Right renal pelvis (tissue), 4 donors: ENCODE data around the gene RBMS3. TPM values are rescaled to one million over a fixed set of nuclear protein-coding genes. Genes with fewer than 3 reads are reported as not detected.

ENCODE experiments used
- DNase-seq, 4 donors: peaks; one replicate each; pipeline ENCODE4 v3.0.0-alpha.2; 2013; ENCODE audit warnings: low read depth in 4 of 4, low spot score in 3 of 4, missing footprints in 1 of 4
- polyA plus RNA-seq, 4 donors: library from polyadenylated mRNA; unstranded; fragments of 120-200 nt; gene quantifications; one replicate each; pipeline ENCODE4 v1.2.1, GENCODE V29; 2013; ENCODE audit not compliant: insufficient read length in 4 of 4

RBMS3 gene
- polyA plus RNA-seq, 4 donors = 10.3 to 15.0 (median 14.5) TPM

- DNase-seq = no peak
Measured at GRCh38 chr3:29901097-29901496, 620.2 kb downstream of the RBMS3 start.

- DNase-seq = no peak
Measured at GRCh38 chr3:29903600-29903999, 622.7 kb downstream of the RBMS3 start.

GRCh38 chr3:29906906-29907305 is 626.0 kb downstream of the RBMS3 start:
- DNase-seq = no peak

GRCh38 chr3:29912600-29913288 is 631.9 kb downstream of the RBMS3 start:
- no peak for DNase-seq

- DNase-seq = no peak
Measured at GRCh38 chr3:29914861-29915524, 634.1 kb downstream of the RBMS3 start.

GRCh38 chr3:29919571-29919970 is 638.7 kb downstream of the RBMS3 start:
- no peak for DNase-seq

GRCh38 chr3:29922992-29923746 is 642.3 kb downstream of the RBMS3 start:
- peak in 1 of 4 donors; percentile 27 for DNase-seq

GRCh38 chr3:29924783-29925561 is 644.1 kb downstream of the RBMS3 start:
- DNase-seq = no peak

- DNase-seq = no peak
Measured at GRCh38 chr3:29926378-29926777, 645.5 kb downstream of the RBMS3 start.

GRCh38 chr3:29932696-29933325 is 651.9 kb downstream of the RBMS3 start:
- no peak for DNase-seq

GRCh38 chr3:29933802-29934490 is 653.1 kb downstream of the RBMS3 start:
- no peak for DNase-seq

GRCh38 chr3:29934751-29935150 is 653.9 kb downstream of the RBMS3 start:
- no peak for DNase-seq

- DNase-seq = no peak
Measured at GRCh38 chr3:29936054-29936453, 655.2 kb downstream of the RBMS3 start.

- no peak for DNase-seq
Measured at GRCh38 chr3:29936766-29937165, 655.9 kb downstream of the RBMS3 start.

- DNase-seq = no peak
Measured at GRCh38 chr3:29937185-29937584, 656.3 kb downstream of the RBMS3 start.

GRCh38 chr3:29940759-29941323 is 660.0 kb downstream of the RBMS3 start:
- DNase-seq = no peak

GRCh38 chr3:29942297-29942696 is 661.4 kb downstream of the RBMS3 start:
- DNase-seq = no peak

- DNase-seq = no peak
Measured at GRCh38 chr3:29949131-29949530, 668.3 kb downstream of the RBMS3 start.

- DNase-seq = no peak
Measured at GRCh38 chr3:29949940-29950616, 669.2 kb downstream of the RBMS3 start.
